ENCODE results near the gene NFIX. TPM values are rescaled to one million over a fixed set of nuclear protein-coding genes. Genes with fewer than 3 reads are reported as not detected.
"Not testable (repeated sequence)": the region's sequence is repeated elsewhere in the genome, so short reads cannot be mapped to it uniquely, and the experiment has no call there.

The NFIX gene
- total RNA-seq, 4 donors from 2014 or later = 27.4 to 381 (median 78.4) TPM

DNA sequence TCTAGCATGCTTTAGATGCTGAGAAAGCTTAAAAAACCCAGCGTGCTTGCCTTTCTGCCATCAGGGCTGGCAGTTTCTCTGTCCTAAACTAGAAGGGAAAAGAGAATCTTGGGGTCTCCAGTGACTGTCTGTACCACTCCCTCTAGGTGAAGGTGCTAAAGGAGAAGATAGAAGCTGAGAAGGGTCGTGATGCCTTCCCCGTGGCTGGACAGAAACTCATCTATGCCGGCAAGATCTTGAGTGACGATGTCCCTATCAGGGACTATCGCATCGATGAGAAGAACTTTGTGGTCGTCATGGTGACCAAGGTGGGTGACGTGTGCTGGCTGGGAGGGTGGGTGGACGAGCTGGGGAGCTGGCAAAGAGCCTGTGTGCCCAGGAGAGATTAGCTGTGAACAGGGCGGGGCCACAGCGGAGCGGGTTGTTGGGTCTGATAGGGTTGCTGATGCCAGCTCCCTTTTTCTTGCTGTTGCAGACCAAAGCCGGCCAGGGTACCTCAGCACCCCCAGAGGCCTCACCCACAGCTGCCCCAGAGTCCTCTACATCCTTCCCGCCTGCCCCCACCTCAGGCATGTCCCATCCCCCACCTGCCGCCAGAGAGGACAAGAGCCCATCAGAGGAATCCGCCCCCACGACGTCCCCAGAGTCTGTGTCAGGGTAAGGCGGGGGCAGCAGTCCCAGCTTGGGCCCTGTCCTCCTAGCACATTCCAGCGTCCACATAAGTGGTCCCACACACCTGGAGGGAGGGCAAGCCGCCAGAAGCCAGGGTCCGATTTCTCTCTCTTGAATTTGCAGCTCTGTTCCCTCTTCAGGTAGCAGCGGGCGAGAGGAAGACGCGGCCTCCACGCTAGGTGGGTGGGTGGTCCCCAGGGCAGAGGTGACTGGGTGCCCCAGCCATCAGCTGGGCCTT, 47.3 kb upstream of the NFIX start:
- intact Hi-C loops (cut with DNase I; ENCODE audit: low total_unique reads) = no loop called here
- Histone ChIP-seq H3K27me3 (no peaks in the 10 kb centered on the region), H3K36me3 (no peaks in the 10 kb centered on the region), H3K4me1 (no peaks in the 10 kb centered on the region), H3K27ac (no peak overlapping the region), H3K4me3 (no peak overlapping the region), H3K9me3 (no peaks in the 10 kb centered on the region)
- DNase-seq = no peak
- no peak for TF ChIP-seq POLR2A (IDR thresholded peaks at IDR 0.05)
- TF ChIP-seq, protein P1, sequence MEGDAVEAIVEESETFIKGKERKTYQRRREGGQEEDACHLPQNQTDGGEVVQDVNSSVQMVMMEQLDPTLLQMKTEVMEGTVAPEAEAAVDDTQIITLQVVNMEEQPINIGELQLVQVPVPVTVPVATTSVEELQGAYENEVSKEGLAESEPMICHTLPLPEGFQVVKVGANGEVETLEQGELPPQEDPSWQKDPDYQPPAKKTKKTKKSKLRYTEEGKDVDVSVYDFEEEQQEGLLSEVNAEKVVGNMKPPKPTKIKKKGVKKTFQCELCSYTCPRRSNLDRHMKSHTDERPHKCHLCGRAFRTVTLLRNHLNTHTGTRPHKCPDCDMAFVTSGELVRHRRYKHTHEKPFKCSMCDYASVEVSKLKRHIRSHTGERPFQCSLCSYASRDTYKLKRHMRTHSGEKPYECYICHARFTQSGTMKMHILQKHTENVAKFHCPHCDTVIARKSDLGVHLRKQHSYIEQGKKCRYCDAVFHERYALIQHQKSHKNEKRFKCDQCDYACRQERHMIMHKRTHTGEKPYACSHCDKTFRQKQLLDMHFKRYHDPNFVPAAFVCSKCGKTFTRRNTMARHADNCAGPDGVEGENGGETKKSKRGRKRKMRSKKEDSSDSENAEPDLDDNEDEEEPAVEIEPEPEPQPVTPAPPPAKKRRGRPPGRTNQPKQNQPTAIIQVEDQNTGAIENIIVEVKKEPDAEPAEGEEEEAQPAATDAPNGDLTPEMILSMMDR (IDR thresholded peaks at IDR 0.05) = no peak

GRCh38 chr19:12948612-12949362, 46.5 kb upstream of the NFIX start:
- no peak for DNase-seq
- no peak for TF ChIP-seq POLR2A (IDR thresholded peaks at IDR 0.05)
- TF ChIP-seq, protein P1 (IDR thresholded peaks at IDR 0.05) = no peak
- Histone ChIP-seq H3K4me1 (no peaks in the 10 kb centered on the region), H3K36me3 (no peaks in the 10 kb centered on the region), H3K27me3 (no peaks in the 10 kb centered on the region), H3K9me3 (no peaks in the 10 kb centered on the region), H3K27ac (no peak overlapping the region), H3K4me3 (no peak overlapping the region)
- intact Hi-C loops (cut with DNase I; ENCODE audit: low total_unique reads) = no loop called here

GRCh38 chr19:12949363-12950283, 45.7 kb upstream of the NFIX start:
- Histone ChIP-seq H3K27me3 (no peaks in the 10 kb centered on the region), H3K27ac (no peak overlapping the region), H3K36me3 (no peaks in the 10 kb centered on the region), H3K4me1 (no peaks in the 10 kb centered on the region), H3K4me3 (no peak overlapping the region), H3K9me3 (no peaks in the 10 kb centered on the region)
- intact Hi-C loops (cut with DNase I; ENCODE audit: low total_unique reads) = no loop called here
- TF ChIP-seq, protein P1 (IDR thresholded peaks at IDR 0.05) = no peak
- no peak for TF ChIP-seq POLR2A (IDR thresholded peaks at IDR 0.05)
- DNase-seq = no peak

GRCh38 chr19:12952050-12952449, 43.2 kb upstream of the NFIX start:
- H3K4me1 ChIP-seq; H3K27ac ChIP-seq; H3K4me3 ChIP-seq; H3K27me3 ChIP-seq; intact Hi-C loops (cut with DNase I; ENCODE audit: low total_unique reads); H3K9me3 ChIP-seq; H3K36me3 ChIP-seq; DNase-seq: not testable (repeated sequence)

GRCh38 chr19:12952488-12953137, 42.7 kb upstream of the NFIX start:
- no peaks in the 10 kb centered on the region for H3K9me3 ChIP-seq
- H3K4me3 ChIP-seq = no peak overlapping the region
- no peaks in the 10 kb centered on the region for H3K36me3 ChIP-seq
- intact Hi-C loops (cut with DNase I; ENCODE audit: low total_unique reads) = no loop called here
- DNase-seq = no peak
- no peaks in the 10 kb centered on the region for H3K4me1 ChIP-seq
- TF ChIP-seq, protein P1 (IDR thresholded peaks at IDR 0.05) = no peak
- TF ChIP-seq POLR2A (IDR thresholded peaks at IDR 0.05) = no peak
- H3K27ac ChIP-seq = peak overlapping the region in 1 of 2 donors; percentile 21
- H3K27me3 ChIP-seq = no peaks in the 10 kb centered on the region
